Hepatocyte (in vitro differentiated cells): ENCODE measurements around the gene CHRDL1. TPM values are rescaled to one million over a fixed set of nuclear protein-coding genes. Genes with fewer than 3 reads are reported as not detected.

ENCODE experiments used
- DNase-seq: peaks from one replicate; pipeline ENCODE4 v3.0.0-alpha.2; 2016; ENCODE audit warnings: low spot score
- H2AFZ ChIP-seq: fragments of 200-600 bp; sonication (generic); 2 replicates; pipeline ENCODE4 v1.6.0; 2016; ENCODE audit warnings: antibody characterized with exemption, mild to moderate bottlenecking
- H3K27ac ChIP-seq: fragments of 200-600 bp; sonication (generic); 2 replicates; pipeline ENCODE4 v1.5.1; 2016; ENCODE audit warnings: mild to moderate bottlenecking
- H3K27me3 ChIP-seq: fragments of 200-600 bp; sonication (generic); 2 replicates; pipeline ENCODE4 v1.6.1; 2016
- H3K36me3 ChIP-seq: fragments of 200-600 bp; sonication (generic); replicated peaks from 2 replicates; pipeline ENCODE4 v1.5.1; 2016; ENCODE audit warnings: low read depth; ENCODE audit not compliant: insufficient read depth
- H3K4me1 ChIP-seq: fragments of 200-600 bp; sonication (generic); 2 replicates; pipeline ENCODE4 v1.5.1; 2016; ENCODE audit warnings: mild to moderate bottlenecking, moderate library complexity; ENCODE audit not compliant: insufficient read depth
- H3K4me2 ChIP-seq: fragments of 200-600 bp; sonication (generic); 2 replicates; pipeline ENCODE4 v1.6.0; 2016
- H3K4me3 ChIP-seq: fragments of 200-600 bp; sonication (generic); 2 replicates; pipeline ENCODE4 v1.5.1; 2016; ENCODE audit warnings: mild to moderate bottlenecking
- H3K79me2 ChIP-seq: fragments of 200-600 bp; sonication (generic); 2 replicates; pipeline ENCODE4 v1.6.0; 2017; ENCODE audit warnings: mild to moderate bottlenecking
- H3K9me2 ChIP-seq: fragments of 200-600 bp; sonication (generic); replicated peaks from 2 replicates; pipeline ENCODE4 v1.6.0; 2017; ENCODE audit warnings: mild to moderate bottlenecking; ENCODE audit not compliant: insufficient read depth
- H3K9me3 ChIP-seq: fragments of 200-600 bp; sonication (generic); 2 replicates; pipeline ENCODE4 v1.5.1; 2016; ENCODE audit warnings: low read depth, mild to moderate bottlenecking
- H4K20me1 ChIP-seq: fragments of 200-600 bp; sonication (generic); 2 replicates; pipeline ENCODE4 v1.6.0; 2016; ENCODE audit warnings: mild to moderate bottlenecking; ENCODE audit not compliant: insufficient read depth, poor library complexity, severe bottlenecking
- CTCF ChIP-seq: fragments of 200-600 bp; sonication (generic); IDR thresholded peaks from 2 replicates; pipeline ENCODE4 v1.5.1; 2016; ENCODE audit warnings: antibody characterized with exemption, mild to moderate bottlenecking; ENCODE audit not compliant: poor library complexity
- EZH2 ChIP-seq: fragments of 200-600 bp; sonication (generic); IDR thresholded peaks from 2 replicates; pipeline ENCODE4 v1.6.1; 2016; ENCODE audit warnings: antibody characterized with exemption, mild to moderate bottlenecking, borderline replicate concordance
- EZH2phosphoT487 ChIP-seq: fragments of 200-600 bp; sonication (generic); IDR thresholded peaks from one replicate; pipeline ENCODE4 v1.6.1; 2018; ENCODE audit warnings: antibody characterized with exemption, mild to moderate bottlenecking, low read depth, moderate library complexity; ENCODE audit not compliant: unreplicated experiment, severe bottlenecking
- WGBS: methylation state at CpG from one replicate; pipeline ENCODE4 v1.1.6; 2016; ENCODE audit warnings: low lambda C conversion rate; ENCODE audit errors: missing lambda C conversion rate; 5-methylcytosine and 5-hydroxymethylcytosine counted together
- polyA plus RNA-seq: library from polyadenylated mRNA; unstranded; fragments of >200 nt; fragmentation: Nextera tagmentation; extraction: Ambion mirVana; gene quantifications from 2 replicates; pipeline ENCODE4 v1.2.1, GENCODE V29; 2016
- total RNA-seq: library from RNA; depleted of rRNA; stranded (reverse); fragments of >200 nt; gene quantifications from 2 replicates; pipeline ENCODE4 v1.2.3, GENCODE V29; 2014

Gene CHRDL1
- total and polyA plus RNA-seq, 2 experiments from 2014 or later, result 0.82 to 1.6 TPM

GRCh38 chrX:110805303-110805702, 9.7 kb upstream of the CHRDL1 start:
- H2AFZ ChIP-seq, result no peak overlapping the region
- H3K9me2 ChIP-seq, result no peaks in the 10 kb centered on the region
- no peaks in the 10 kb centered on the region for H3K27me3 ChIP-seq
- no peak overlapping the region for H3K4me3 ChIP-seq
- no peaks in the 10 kb centered on the region for H3K9me3 ChIP-seq
- WGBS, result 38% methylated on average over 1 of the region's 1 CpG
- TF ChIP-seq CTCF (no peak), EZH2 (no peak), EZH2phosphoT487 (no peak)
- no peaks in the 10 kb centered on the region for H3K36me3 ChIP-seq
- no peak overlapping the region for H3K4me2 ChIP-seq
- H3K27ac ChIP-seq, result no peak overlapping the region
- H3K4me1 ChIP-seq, result no peaks in the 10 kb centered on the region
- no peaks in the 10 kb centered on the region for H3K79me2 ChIP-seq
- H4K20me1 ChIP-seq, result no peaks in the 10 kb centered on the region
- no peak for DNase-seq

GRCh38 chrX:110804446-110804845, 8.8 kb upstream of the CHRDL1 start:
- no peak for TF ChIP-seq CTCF
- TF ChIP-seq EZH2phosphoT487, result no peak
- TF ChIP-seq EZH2, result no peak
- 50% methylated on average over 4 of the region's 4 CpGs for WGBS
- H4K20me1 ChIP-seq, result no peaks in the 10 kb centered on the region

GRCh38 chrX:110803506-110803905, 7.9 kb upstream of the CHRDL1 start:
- no peak for DNase-seq
- no peak overlapping the region for H3K27ac ChIP-seq
- WGBS, result 72% methylated on average over 3 of the region's 3 CpGs
- no peaks in the 10 kb centered on the region for H3K36me3 ChIP-seq
- no peaks in the 10 kb centered on the region for H3K27me3 ChIP-seq
- H3K4me3 ChIP-seq, result no peak overlapping the region
- H2AFZ ChIP-seq, result no peak overlapping the region
- TF ChIP-seq CTCF (no peak), EZH2 (no peak), EZH2phosphoT487 (no peak)
- no peaks in the 10 kb centered on the region for H3K9me3 ChIP-seq
- H4K20me1 ChIP-seq, result no peaks in the 10 kb centered on the region
- no peaks in the 10 kb centered on the region for H3K4me1 ChIP-seq
- no peak overlapping the region for H3K4me2 ChIP-seq
- no peaks in the 10 kb centered on the region for H3K79me2 ChIP-seq
- H3K9me2 ChIP-seq, result no peaks in the 10 kb centered on the region

More at GRCh38 chrX:110804446-110804845, 8.8 kb upstream of the CHRDL1 start:
- no peak overlapping the region for H3K27ac ChIP-seq
- no peak for DNase-seq
- no peak overlapping the region for H3K4me2 ChIP-seq
- H3K4me1 ChIP-seq, result no peaks in the 10 kb centered on the region
- no peaks in the 10 kb centered on the region for H3K36me3 ChIP-seq
- no peaks in the 10 kb centered on the region for H3K9me3 ChIP-seq
- H3K27me3 ChIP-seq, result no peaks in the 10 kb centered on the region
- H3K4me3 ChIP-seq, result no peak overlapping the region
- no peaks in the 10 kb centered on the region for H3K9me2 ChIP-seq
- H3K79me2 ChIP-seq, result no peaks in the 10 kb centered on the region
- no peak overlapping the region for H2AFZ ChIP-seq

- WGBS, result 38% methylated on average over 5 of the region's 5 CpGs
- H3K4me3 ChIP-seq, result peak overlapping the region; percentile 16
- H3K36me3 ChIP-seq, result no peaks in the 10 kb centered on the region
- H3K27ac ChIP-seq, result no peak overlapping the region
- H4K20me1 ChIP-seq, result no peaks in the 10 kb centered on the region
- DNase-seq, result no peak
- H3K4me2 ChIP-seq, result peak overlapping the region; percentile 82
- H3K9me3 ChIP-seq, result no peaks in the 10 kb centered on the region
- H3K27me3 ChIP-seq, result peaks cover 6% of the 10 kb centered on the region
- H3K4me1 ChIP-seq, result no peaks in the 10 kb centered on the region
- TF ChIP-seq EZH2phosphoT487 (no peak), CTCF (no peak)
- H3K9me2 ChIP-seq, result no peaks in the 10 kb centered on the region
- no peak overlapping the region for H2AFZ ChIP-seq
- H3K79me2 ChIP-seq, result no peaks in the 10 kb centered on the region
Observed at GRCh38 chrX:110796407-110796697, 735 bp upstream of the CHRDL1 start.
